ENCODE results near the gene AVPR1B. TPM values are rescaled to one million over a fixed set of nuclear protein-coding genes. Genes with fewer than 3 reads are reported as not detected.

The AVPR1B gene
- total RNA-seq, 1 experiment from 2014 or later: 0.22 TPM

- peaks cover 6% of the 10 kb centered on the region; the same call in 1 of the 2 replicates for H3K9me3 ChIP-seq (ENCODE audit: low read length)
- H3K4me3 ChIP-seq (ENCODE audit: low read length): peak overlapping the region; percentile 60
- ChIA-PET CTCF (no interaction called here), POLR2A (ENCODE audit: unreplicated experiment) (no interaction called here)
- DNase-seq (no peak), ATAC-seq (no peak)
- H3K9ac ChIP-seq (ENCODE audit: low read length): no peak overlapping the region
- H2AFZ ChIP-seq (ENCODE audit: low read length): peak overlapping the region; percentile 45
- H4K20me1 ChIP-seq (ENCODE audit: low read length): no peaks in the 10 kb centered on the region
- peaks cover 22% of the 10 kb centered on the region for H3K27me3 ChIP-seq (ENCODE audit: low read length)
- H3K36me3 ChIP-seq (ENCODE audit: low read depth, low read length): peaks cover 23% of the 10 kb centered on the region
- no TSS peak for BruUV-seq (replicated peaks)
- no peaks in the 10 kb centered on the region for H3K79me2 ChIP-seq (ENCODE audit: low read length)
- no peaks in the 10 kb centered on the region for H3F3A ChIP-seq (ENCODE audit: low read length, unreplicated experiment)
- TF ChIP-seq EZH2phosphoT487 (IDR thresholded peaks at IDR 0.05; ENCODE audit: borderline replicate concordance, low read length) (no peak), CTCF (conservative IDR thresholded peaks at IDR 0.05; ENCODE audit: low read depth, low read length) (no peak), EZH2 (IDR thresholded peaks at IDR 0.05; ENCODE audit: low read length, unreplicated experiment) (no peak)
- peak overlapping the region; percentile 84 for H3K4me2 ChIP-seq (ENCODE audit: low read length)
- intact Hi-C loops (cut with micrococcal nuclease): no loop called here
- H3K27ac ChIP-seq (ENCODE audit: low read length): no peak overlapping the region
- H3K4me1 ChIP-seq (ENCODE audit: insufficient read depth, low read length): 0 out of 2 replicates have a peak, but pooled peaks cover 7% of the 10 kb centered on the region
- no peaks in the 10 kb centered on the region for H3K9me2 ChIP-seq (replicated peaks; ENCODE audit: low read length)
Measured at GRCh38 chr1:206116873-206117150, 376 bp downstream of the AVPR1B start.

- no peak overlapping the region for H2AFZ ChIP-seq (ENCODE audit: low read length)
Measured at GRCh38 chr1:206116191-206116872, 856 bp downstream of the AVPR1B start.

More at GRCh38 chr1:206116191-206116872, 856 bp downstream of the AVPR1B start:
- ATAC-seq (no peak), DNase-seq (no peak)
- no TSS peak for BruUV-seq (replicated peaks)
- Histone ChIP-seq H3K36me3 (ENCODE audit: low read depth, low read length) (peaks cover 18% of the 10 kb centered on the region), H3K4me3 (ENCODE audit: low read length) (no peak overlapping the region), H3F3A (ENCODE audit: low read length, unreplicated experiment) (no peaks in the 10 kb centered on the region), H3K9ac (ENCODE audit: low read length) (no peak overlapping the region), H3K4me1 (ENCODE audit: insufficient read depth, low read length) (0 out of 2 replicates have a peak, but pooled peaks cover 7% of the 10 kb centered on the region), H3K27ac (ENCODE audit: low read length) (no peak overlapping the region), H3K9me3 (ENCODE audit: low read length) (peaks cover 6% of the 10 kb centered on the region; the same call in 1 of the 2 replicates), H4K20me1 (ENCODE audit: low read length) (no peaks in the 10 kb centered on the region), H3K79me2 (ENCODE audit: low read length) (no peaks in the 10 kb centered on the region), H3K9me2 (replicated peaks; ENCODE audit: low read length) (no peaks in the 10 kb centered on the region), H3K27me3 (ENCODE audit: low read length) (peaks cover 18% of the 10 kb centered on the region), H3K4me2 (ENCODE audit: low read length) (no peak overlapping the region)
- ChIA-PET CTCF (no interaction called here), POLR2A (ENCODE audit: unreplicated experiment) (no interaction called here)
- intact Hi-C loops (cut with micrococcal nuclease): no loop called here
- TF ChIP-seq EZH2phosphoT487 (IDR thresholded peaks at IDR 0.05; ENCODE audit: borderline replicate concordance, low read length) (no peak), EZH2 (IDR thresholded peaks at IDR 0.05; ENCODE audit: low read length, unreplicated experiment) (no peak), CTCF (conservative IDR thresholded peaks at IDR 0.05; ENCODE audit: low read depth, low read length) (no peak)

Measured in PC-3 (cell line).